Stomach smooth muscle (tissue), 2 donors: Measurements from ENCODE around the gene CEP290.

Source experiments
- H3K27ac ChIP-seq: one replicate; pipeline ENCODE4 v1.7.0; 2013; ENCODE audit warnings: mild to moderate bottlenecking, low read length, inconsistent platforms
- H3K27me3 ChIP-seq, 2 donors: one replicate each; pipeline ENCODE4 v1.7.0; 2013; ENCODE audit warnings: low read length in 2 of 2; ENCODE audit not compliant: insufficient read depth in 2 of 2, control insufficient read depth in 1 of 2
- H3K36me3 ChIP-seq, 2 donors: one replicate each; pipeline ENCODE4 v1.7.0; 2013; ENCODE audit warnings: low read length in 2 of 2; ENCODE audit not compliant: control insufficient read depth in 2 of 2, insufficient read depth in 2 of 2
- H3K4me1 ChIP-seq: one replicate; pipeline ENCODE4 v1.7.0; 2013; ENCODE audit warnings: low read length; ENCODE audit not compliant: control insufficient read depth, insufficient read depth
- H3K4me3 ChIP-seq, 2 donors: one replicate each; pipeline ENCODE4 v1.7.0; 2013; ENCODE audit warnings: low read length in 2 of 2
- H3K9ac ChIP-seq, 2 donors: one replicate each; pipeline ENCODE4 v1.7.0; 2013; ENCODE audit warnings: low read length in 2 of 2, mild to moderate bottlenecking in 1 of 2
- H3K9me3 ChIP-seq, 2 donors: one replicate each; pipeline ENCODE4 v1.7.0; 2013; ENCODE audit warnings: low read length in 2 of 2; ENCODE audit not compliant: control insufficient read depth in 2 of 2
- donor health status: healthy.
- donor health status: Pancreatic carcinoma.

Gene CEP290

GRCh38 chr12:88015825-88016224 lies 126.1 kb downstream of the CEP290 start:
- no peaks in the 10 kb centered on the region for H3K9me3 ChIP-seq
- H3K4me1 ChIP-seq: no peaks in the 10 kb centered on the region
- no peaks in the 10 kb centered on the region for H3K27me3 ChIP-seq
- H3K4me3 ChIP-seq: no peak overlapping the region
- no peaks in the 10 kb centered on the region for H3K36me3 ChIP-seq
- H3K27ac ChIP-seq: no peak overlapping the region
- H3K9ac ChIP-seq: no peak overlapping the region

GRCh38 chr12:88011755-88012154 lies 130.1 kb downstream of the CEP290 start:
- no peak overlapping the region for H3K27ac ChIP-seq
- H3K36me3 ChIP-seq: no peaks in the 10 kb centered on the region
- no peak overlapping the region for H3K4me3 ChIP-seq
- no peak overlapping the region for H3K9ac ChIP-seq
- no peaks in the 10 kb centered on the region for H3K4me1 ChIP-seq
- no peaks in the 10 kb centered on the region for H3K9me3 ChIP-seq
- H3K27me3 ChIP-seq: no peaks in the 10 kb centered on the region

DNA sequence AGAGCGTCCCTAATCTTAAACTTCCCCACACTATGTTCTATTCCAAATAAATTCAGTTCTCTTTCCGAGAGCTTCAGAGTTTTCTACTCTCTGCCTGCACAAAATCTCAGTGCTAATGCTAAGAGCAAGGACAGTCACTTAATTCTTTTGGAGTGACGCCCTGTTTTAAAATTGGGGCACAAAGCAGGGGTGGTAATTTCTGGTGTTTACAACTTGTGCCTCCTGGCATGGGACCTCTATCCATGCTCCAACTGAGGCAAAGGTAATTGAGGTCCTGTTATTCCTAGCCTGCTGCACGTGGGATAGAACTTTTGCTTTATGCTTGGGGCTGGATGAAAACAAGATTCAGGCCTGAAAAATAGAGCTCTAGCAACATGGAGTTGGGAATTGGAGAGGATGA lies 135.5 kb downstream of the CEP290 start:
- Histone ChIP-seq H3K4me3 (no peak overlapping the region), H3K27me3 (no peaks in the 10 kb centered on the region)

GRCh38 chr12:88001327-88001726 lies 140.6 kb downstream of the CEP290 start:
- Histone ChIP-seq H3K27ac (no peak overlapping the region), H3K4me3 (no peak overlapping the region), H3K9me3 (no peaks in the 10 kb centered on the region), H3K27me3 (no peaks in the 10 kb centered on the region), H3K36me3 (no peaks in the 10 kb centered on the region), H3K9ac (no peak overlapping the region), H3K4me1 (no peaks in the 10 kb centered on the region)

More for the DNA sequence above, 135.5 kb downstream of the CEP290 start:
- Histone ChIP-seq H3K9me3 (no peaks in the 10 kb centered on the region), H3K27ac (no peak overlapping the region), H3K4me1 (no peaks in the 10 kb centered on the region), H3K9ac (no peak overlapping the region), H3K36me3 (no peaks in the 10 kb centered on the region)
